HG02759 (cell line): Measurements from ENCODE around the gene SYVN1.
"Not testable (repeated sequence)": the region's sequence is repeated elsewhere in the genome, so short reads cannot be mapped to it uniquely, and the experiment has no call there.

Experiments used
- ATAC-seq: cut with Tn5 transposase; IDR thresholded peaks from one replicate; pipeline ENCODE4 v1.9.1; 2021; ENCODE audit warnings: mild to moderate bottlenecking, moderate library complexity; ENCODE audit not compliant: unreplicated experiment

SYVN1 gene

DNA sequence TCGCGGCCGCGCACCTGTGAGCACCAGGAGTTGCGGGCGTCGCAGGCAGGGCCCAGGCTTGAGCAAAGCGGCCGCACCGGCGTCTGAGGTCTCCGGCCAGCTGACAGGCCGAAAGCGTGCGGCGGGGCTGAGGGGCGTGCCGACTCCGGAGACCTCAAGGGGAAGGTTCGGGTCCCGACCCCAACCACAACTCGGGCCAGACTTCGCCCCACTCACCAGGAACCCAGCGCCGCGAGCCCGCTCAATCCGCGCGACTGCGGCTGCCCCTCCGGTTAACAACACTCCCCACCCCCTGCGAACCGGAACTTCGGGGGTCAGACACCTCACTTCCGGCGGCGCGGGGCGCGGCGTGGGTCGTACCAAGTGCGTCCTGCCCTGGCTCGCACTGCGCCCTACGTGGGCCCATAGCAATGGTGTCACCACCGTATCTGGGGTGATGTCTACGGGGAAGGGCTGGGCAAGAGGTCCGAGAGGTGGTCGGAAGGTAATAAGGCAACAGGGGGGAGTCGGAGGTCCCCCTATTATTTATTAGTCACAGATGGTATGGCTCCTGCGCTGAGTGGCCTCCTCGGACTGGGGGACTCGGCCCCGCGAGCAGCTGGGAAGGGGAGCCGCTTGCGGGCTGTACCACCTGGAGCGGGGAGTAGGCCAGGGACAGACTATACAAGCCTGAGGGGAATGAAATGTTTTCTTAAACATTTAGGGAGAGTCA lies at the start of gene SYVN1:
TSS of gene SYVN1 (minus strand) at position 280 of the 712 bp plus-strand sequence. CDS start 918 bp downstream, outside the sequence.
- peak; percentile 64 for ATAC-seq

DNA sequence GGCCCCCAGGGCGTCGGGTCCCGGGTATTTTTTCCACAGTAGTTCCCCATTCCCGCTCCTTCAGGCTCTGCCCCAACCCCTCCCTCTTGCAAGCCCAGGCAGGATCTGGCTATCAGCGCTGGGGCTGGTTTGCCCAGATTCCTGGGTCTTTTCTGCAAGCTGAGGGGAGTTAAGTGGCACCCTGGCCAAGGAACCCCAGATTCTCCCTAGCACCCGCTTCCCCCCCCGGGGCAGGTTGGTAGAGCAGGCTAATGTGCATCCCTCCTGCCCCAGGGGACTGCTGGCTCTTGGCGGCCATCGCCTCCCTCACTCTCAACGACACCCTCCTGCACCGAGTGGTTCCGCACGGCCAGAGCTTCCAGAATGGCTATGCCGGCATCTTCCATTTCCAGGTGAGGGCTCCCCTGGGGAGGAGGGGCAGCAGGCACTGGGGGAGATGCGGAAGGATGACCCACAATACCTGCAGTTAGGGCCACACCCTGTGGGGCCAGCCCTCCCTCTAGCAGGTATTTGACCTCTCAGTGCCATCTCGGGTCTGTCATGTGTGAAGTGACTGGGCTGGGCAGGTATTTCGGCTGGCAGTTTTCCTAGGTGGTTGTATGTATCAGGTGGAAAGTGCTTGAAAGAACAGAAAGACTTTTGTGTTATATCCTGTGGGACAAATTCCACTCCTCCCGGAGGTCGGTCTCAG lies 49.0 kb upstream of the SYVN1 start:
- no peak for ATAC-seq

DNA sequence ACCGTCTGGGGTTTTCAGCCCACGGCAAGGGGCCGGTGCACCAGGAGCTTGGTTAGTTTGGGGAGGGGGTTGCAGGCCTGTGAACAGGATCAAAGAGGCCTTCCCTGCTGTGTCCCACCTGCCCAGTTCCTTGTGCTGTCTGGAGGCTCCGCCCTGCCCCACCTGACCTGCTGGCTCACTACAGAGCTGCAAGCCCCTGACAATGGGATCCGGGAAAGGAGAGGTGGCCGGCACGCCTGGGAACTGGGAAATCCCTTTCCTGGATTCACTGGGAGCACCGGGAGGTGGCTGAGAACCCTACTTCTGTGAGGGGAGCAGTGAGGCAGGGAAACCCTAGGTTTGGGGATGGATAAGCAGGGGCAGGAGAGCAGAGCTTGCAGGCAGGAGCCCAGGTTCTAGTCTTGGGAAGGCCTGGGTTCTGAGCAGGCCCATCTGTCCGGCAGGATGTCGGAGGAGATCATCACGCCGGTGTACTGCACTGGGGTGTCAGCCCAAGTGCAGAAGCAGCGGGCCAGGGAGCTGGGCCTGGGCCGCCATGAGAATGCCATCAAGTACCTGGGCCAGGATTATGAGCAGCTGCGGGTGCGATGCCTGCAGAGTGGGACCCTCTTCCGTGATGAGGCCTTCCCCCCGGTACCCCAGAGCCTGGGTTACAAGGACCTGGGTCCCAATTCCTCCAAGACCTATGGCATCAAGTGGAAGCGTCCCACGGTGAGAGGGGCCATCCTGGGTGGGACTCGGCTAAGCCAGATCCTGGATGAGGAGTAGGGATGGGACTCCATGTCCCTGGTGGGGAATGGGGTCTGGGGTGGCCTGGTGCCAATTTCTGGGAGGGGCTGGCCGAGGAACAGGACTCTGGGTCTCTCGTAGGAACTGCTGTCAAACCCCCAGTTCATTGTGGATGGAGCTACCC lies 48.2 kb upstream of the SYVN1 start:
- no peak for ATAC-seq

DNA sequence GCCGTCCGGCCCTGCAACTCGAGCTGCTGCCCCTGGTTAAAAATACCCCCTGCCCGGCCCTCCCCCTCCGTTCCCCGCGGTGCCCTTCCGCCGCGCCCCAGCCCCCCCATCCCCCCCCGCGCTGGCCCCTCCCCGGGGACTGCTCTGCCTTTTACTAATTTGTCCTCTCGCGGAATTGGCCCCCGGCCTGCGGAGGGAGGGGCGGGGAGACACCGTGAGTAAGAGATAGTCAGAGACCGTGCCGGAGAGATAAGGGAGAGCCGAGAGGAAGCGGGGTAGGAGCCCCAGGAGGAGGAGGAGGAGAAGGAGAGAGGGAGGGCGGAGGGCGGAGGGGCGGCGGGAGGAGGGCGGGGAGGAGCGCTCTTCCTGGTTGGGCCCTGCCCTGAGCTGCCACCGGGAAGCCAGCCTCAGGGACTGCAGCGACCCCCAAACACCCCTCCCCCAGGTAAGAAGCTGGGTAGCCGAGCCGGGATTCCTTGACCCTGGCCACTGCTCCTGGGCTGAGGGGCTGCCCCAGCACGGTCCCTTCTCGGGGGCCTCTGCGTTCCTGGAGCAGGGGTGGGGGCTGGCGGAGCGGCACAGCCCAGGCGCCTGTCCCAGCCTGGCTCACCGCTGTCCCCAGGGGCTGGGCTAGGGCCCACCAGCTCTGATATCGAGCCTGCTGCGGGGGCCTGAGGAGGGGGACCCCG lies 47.4 kb upstream of the SYVN1 start, which contains the start of gene CAPN1:
TSS of gene CAPN1 (plus strand) at position 360 of the 689 bp plus-strand sequence. CDS start 774 bp downstream, outside the sequence.
- peak; percentile 33 for ATAC-seq

DNA sequence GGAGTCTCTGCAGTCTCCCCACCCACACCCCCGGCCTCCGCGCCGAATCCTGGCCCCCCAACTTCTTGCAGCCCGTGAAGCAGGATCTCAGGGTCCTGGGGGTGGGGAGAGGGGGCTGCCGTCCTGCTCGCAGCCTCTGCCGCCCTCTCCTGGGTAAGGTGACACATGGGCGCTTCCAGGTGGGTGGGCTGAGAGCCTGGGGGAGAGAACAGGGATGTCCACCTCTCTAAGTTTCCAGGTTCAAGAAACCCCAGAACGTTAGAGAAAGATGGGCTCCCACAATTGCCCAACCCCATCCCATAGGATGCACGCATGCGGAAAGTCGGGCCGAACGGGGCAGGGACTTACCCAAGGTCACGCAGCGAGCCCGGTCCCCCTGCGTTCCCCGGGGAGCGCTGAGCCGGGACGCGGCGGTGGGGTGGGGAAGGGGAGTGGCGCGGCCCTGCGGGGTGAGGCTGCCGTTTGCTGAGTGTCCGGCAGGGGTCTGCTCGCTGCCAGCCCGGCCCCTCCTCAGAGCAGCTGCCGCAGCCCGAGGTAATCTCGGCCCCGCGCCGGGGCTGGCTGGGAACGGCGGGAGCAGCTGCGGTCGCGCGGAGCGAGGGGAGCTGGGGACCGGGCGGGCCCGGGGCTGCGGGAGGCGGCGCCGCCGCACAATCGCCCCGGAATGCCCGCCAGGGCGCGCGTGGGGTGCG lies 46.7 kb upstream of the SYVN1 start:
- ATAC-seq: peak; percentile 68

DNA sequence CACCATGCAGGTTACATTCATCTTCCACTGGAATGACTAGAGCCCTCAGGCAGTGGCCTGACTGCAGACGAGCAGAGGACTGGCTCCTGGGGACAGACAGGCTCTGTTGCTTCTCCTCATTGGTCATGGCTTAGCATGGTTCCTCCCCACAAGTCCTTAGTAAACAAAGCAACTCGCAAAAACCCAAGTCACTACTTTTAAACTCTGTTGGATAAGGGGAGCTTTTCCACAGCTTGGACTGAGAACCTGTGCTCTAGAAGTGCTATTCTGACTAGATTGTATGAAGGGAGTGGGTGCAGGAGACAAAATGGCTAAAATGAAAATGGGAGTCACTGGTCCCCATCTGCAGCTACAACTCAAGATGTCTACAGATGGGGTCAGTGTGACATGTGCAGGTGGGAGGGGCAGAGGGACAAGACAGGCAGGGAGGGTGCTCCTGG lies 40.3 kb upstream of the SYVN1 start:
- ATAC-seq: not testable (repeated sequence)

DNA sequence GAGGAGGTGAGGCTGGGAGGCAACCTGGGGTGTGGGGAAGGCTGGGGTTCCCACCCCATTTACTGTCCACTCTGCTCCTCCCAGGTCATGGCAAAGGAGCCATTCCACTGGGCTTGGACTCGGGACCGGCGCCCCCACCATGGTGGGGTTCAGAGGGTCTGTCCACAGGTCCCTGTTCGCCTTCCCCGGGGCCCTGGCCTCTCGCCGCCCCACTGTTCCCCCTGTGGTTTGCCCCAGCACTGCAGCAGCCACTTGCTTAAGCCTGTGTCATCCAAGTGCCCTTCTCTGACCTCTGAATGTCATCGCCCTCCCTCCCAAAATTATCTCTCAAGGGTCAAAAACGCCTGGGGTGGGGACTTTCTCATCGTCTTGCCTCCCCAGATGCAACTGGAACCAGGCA lies 38.3 kb upstream of the SYVN1 start:
- no peak for ATAC-seq

DNA sequence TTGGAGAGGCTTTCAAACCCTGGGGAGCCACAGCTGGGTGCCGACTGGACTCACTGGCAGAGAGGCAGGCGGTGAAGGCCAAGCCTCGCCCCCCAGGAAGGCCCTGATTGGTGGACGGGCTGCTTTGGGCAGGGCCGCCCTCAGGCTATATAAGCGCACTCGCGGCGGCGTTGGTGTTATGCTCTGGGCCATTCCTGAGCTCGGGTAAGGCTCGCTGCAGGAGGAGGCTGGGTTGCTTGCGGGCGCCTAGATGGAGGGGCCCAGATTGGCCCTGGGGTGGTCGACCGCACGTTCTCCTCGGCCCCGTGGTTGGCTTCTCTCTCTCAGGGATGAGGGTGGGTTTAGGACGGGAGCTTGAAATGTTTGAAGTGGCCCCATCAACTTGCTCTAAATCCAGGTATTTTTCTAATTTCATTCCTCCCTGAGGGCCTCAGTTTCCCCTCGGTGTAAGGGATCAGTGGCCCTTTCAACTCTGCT lies 35.8 kb upstream of the SYVN1 start, which contains the start of gene SPDYC:
TSS of gene SPDYC (plus strand) at position 176 of the 477 bp plus-strand sequence. CDS start 1,125 bp downstream, outside the sequence.
- no peak for ATAC-seq

DNA sequence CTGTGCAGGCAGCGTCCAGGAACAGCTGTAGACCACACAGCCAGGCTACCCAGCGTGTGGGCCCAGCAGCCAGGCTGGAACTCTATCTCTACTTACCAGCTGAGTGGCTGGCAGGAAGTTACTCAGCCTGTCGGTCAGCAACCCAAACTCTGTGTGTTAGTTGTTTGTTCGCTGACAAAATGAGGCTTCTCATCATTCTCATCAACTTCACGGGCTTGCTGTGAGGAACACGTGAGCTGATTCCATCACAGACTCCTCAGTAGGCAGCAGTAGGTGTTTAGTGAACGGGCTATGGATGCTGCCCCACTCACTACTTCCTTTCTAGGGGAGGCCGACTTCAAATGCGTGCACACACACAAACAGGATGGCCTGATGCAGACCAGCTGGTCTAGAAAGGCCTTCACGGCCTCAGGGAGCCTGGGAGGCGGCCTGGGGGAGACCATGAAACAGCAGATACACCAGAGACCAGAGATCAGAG lies 34.9 kb upstream of the SYVN1 start:
- no peak for ATAC-seq

DNA sequence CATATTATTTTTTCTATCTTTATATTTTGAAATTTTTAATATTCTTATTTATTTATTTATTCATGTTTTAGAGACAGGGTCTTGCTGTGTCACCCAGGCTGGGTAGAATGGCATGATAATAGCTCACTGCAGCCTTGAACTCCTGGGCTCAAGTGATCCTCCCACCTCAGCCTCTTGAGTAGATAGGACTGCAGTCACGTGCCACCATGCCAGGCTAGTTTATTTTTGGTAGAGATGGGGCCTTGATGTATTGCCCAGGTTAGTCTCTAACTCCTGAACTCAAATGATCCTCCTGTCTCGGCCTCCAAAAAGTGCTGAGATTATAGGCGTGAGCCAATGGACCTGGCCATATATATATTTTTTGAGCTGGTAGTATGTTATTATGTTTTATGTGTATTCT lies 33.3 kb upstream of the SYVN1 start:
- ATAC-seq: no peak

DNA sequence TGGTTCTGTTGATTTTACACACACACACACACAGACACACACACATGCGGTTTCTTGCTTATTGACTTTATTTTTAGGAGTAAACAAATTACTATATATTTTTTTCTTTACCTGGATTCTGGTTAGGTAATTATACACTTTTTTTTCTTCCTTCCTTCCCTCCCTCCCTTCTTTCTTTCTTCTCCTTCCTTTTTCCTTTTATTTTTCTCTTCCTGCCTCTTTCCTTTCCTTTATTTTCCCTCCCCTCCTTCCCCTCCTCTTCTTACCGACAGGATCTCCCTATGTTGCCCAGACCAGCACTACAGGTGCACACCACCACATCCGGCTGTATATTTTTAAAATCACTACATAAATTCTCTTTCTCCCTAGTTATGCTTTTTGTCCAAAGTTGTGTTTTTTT lies 32.6 kb upstream of the SYVN1 start:
- ATAC-seq: no peak

DNA sequence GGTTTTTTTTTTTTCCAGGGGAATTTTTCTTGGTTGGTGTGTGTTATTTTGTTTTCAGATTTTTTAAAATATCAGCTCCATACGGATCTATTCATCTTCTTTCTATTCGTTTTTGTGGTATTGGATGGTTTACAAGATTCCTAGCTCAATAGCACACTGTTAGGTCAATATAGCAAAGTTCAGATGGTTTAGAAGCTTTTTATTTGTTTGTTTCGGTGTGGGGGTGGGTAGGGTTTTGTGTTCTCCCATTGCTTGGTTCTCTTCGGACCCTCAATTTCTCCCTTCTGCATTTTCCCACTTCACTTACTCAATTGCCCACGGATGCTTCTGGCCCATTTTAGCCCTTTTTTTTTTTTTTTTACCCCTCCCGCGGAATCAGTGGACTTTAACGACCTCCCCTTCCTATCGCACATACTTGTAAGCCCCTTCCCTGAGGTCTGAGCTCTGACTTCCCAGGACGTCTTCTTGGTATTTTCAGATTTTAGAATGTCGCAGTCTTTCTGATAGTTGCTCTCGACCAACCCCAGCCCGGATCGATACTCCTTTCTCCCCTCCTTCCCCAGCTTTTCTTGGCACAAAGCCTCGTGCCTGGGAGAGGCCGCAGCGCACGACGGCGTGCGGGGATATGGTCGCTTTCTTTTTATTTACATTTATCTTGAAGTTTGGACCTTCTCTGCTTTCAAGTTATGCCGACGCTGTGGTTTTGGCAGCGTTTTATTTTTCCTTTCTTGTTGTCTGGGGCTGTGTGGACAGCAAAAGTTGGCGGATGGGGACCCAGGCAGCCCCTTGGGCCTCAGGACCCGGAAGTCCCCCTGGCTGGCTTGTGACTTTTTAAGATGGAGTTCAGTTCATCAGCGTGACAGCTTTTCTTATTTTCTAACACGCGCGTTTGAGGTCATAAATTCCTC lies 31.3 kb upstream of the SYVN1 start:
- ATAC-seq: no peak

DNA sequence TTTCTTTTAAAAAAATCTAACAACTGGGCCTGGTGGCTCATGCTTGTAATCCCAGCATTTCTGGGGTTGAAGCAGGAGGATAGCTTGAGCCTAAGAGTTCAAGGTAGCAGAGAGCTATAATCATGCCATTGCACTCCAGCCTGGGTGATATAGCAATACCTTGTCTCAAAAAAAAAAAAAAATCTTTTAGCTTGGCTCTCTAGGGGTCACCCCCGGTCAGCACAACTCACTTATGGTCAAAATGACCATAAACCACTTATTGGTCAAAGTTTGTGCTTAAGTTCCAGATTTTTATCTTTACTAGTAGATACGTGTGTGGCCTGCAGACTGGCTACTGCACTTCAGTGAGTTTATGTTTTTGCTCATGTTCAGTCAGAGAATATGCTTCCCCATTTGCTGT lies 29.4 kb upstream of the SYVN1 start:
- ATAC-seq: no peak

DNA sequence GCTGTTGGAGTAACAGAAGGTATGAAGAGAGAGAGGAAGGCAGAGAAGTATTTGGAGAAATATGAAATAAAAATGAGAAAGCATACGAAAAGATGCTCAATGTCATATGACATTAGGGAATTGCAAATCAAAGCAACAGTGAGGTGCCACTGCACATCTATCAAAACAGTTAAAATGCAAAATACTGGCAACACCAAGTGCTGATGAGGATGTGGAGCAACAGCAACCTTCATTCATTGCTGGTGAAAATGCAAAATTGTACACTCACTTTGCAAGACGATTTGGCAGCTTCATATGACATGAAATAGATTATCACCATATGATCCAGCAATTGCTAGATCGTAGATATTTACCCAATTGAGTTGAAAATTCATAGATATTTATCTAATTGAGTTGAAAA lies 26.3 kb upstream of the SYVN1 start:
- no peak for ATAC-seq

DNA sequence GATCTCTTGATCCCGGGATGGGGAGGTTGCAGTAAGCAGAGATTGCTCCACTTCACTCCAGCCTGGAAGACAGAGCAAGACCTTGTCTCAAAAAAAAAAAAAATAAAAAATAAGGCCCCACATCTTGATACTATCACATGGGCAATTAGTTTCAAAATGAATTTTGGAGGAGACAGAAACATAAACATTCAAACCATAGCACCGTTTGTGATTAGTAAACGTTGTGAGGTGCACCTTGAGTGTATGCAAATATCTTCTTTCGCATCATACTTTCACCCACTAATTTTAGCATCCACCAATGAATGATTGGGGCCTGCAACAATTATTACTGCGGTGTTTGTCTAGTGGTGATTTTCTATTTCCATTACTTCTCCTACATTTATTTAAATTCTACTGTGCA lies 24.7 kb upstream of the SYVN1 start:
- ATAC-seq: peak; percentile 66

DNA sequence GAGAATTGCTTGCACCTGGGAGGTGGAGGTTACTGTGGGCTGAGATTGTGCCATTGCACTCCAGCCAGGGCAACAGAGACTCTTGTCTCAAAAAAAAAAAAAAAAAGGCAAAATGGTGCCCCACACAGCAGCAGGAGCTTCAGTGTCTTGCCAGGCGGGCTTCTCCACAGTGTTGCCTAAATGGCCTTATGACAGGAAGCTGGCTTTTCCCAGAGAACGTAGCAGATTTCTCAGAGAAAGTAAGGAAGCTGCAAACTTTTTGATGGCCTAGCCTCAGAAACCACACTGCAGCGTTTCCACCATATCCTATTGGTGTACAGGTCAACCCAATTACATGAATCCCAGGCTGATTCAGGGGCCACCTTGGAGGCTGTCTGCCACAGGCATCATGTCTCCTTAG lies 23.0 kb upstream of the SYVN1 start:
- ATAC-seq: no peak

DNA sequence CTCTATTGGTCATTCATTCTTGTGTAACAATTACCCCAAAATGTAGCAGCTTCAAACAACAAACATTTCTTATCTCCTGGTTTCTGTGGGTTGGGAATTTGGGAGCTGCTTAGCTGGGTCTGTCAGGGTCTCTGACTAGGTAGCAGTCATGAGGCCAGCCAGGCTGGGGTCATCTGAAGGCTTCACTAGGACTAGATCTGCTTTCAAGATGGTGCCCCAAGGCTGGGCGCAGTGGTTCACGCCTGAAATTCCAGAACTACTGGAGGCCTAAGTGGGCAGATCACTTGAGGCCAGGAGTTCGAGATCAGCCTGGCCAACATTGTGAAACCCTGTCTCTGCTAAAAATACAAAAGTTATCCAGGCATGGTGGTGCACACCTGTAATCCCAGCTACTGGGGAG lies 22.6 kb upstream of the SYVN1 start:
- no peak for ATAC-seq

DNA sequence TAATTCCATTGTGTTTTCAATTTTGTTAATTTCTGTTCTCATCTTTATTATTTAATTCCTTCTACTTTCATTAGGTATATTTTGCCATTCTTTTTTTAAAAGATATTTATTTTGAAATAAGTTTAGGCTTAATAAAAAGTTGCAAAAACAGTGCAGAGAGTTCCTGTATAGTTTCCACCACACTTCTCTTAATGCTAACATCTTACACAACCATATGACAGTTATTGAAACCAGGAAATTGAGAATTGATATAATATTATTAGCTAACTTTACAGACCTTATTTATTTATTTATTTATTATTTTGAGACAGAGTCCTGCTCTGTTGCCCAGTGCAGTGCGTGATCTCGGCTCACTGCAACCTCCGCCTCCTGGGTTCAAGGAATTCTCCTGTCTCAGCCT lies 21.9 kb upstream of the SYVN1 start:
- ATAC-seq: no peak

DNA sequence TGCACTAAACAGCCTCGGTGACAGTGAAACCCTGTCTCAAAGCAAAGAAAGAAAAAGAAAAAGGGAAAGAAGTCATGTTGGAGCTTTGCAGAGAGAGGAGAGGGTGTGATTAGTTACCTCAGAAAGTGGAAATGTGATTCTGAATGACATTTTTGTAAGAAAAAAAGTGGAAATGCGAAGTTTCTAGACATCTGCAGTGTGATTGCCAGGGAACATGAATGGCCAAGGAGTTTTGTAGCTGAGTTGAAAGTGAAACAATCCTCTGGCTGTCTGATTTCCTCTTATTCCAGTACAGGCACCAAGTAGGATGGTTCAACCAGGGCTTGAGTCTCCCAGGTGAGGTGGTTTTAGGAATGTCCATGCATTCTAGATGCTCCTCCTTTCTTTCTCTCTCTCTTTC lies 17.8 kb upstream of the SYVN1 start:
- no peak for ATAC-seq
